Uterus (tissue), 2 donors: Measurements from ENCODE around the gene ARID1B.

ENCODE experiments used
- CTCF ChIP-seq, 4 experiments: fragments of 200-600 bp in 2 of 4; fragments of 450-650 bp in 2 of 4; sonication (generic) in 2 of 4; IDR thresholded peaks; one replicate each; pipeline ENCODE4 v1.5.1; 2016 to 2019; ENCODE audit warnings: antibody characterized with exemption in 4 of 4, mild to moderate bottlenecking in 2 of 4, moderate library complexity in 1 of 4
- POLR2A ChIP-seq, 2 donors: fragments of 450-650 bp; IDR thresholded peaks; one replicate each; pipeline ENCODE4 v1.6.1; 2016; ENCODE audit warnings: antibody characterized with exemption in 2 of 2, mild to moderate bottlenecking in 1 of 2, moderate library complexity in 1 of 2

GRCh38 chr6:157135691-157136090, 358.5 kb downstream of the ARID1B start:
- TF ChIP-seq POLR2A (IDR thresholded peaks at IDR 0.05) (no peak), CTCF (IDR thresholded peaks at IDR 0.05) (no peak)
